HG03025 (cell line): Measurements from ENCODE around the gene IL17D.

Experiments used
- ATAC-seq: cut with Tn5 transposase; IDR thresholded peaks from one replicate; pipeline ENCODE4 v1.9.1; 2021; ENCODE audit warnings: mild to moderate bottlenecking, moderate library complexity; ENCODE audit not compliant: unreplicated experiment, low FRiP score

IL17D gene

GRCh38 chr13:20686863-20687579, 16.5 kb upstream of the IL17D start:
- ATAC-seq: no peak

- ATAC-seq: no peak
Measured at GRCh38 chr13:20689291-20689690, 14.2 kb upstream of the IL17D start.

GRCh38 chr13:20691616-20692015, 11.9 kb upstream of the IL17D start:
- ATAC-seq: no peak

- ATAC-seq: no peak
Measured at GRCh38 chr13:20696073-20696472, 7.4 kb upstream of the IL17D start.

- no peak for ATAC-seq
Measured at GRCh38 chr13:20699715-20700114, 3.8 kb upstream of the IL17D start.

GRCh38 chr13:20700288-20700687, 3.2 kb upstream of the IL17D start:
- no peak for ATAC-seq

GRCh38 chr13:20701461-20701860, 2.0 kb upstream of the IL17D start:
- no peak for ATAC-seq

- no peak for ATAC-seq
Measured at GRCh38 chr13:20702530-20702914, 977 bp upstream of the IL17D start.

- ATAC-seq: peak; percentile 88
Measured at GRCh38 chr13:20703780-20704458, 420 bp downstream of the IL17D start.

GRCh38 chr13:20704459-20705069, 1.1 kb downstream of the IL17D start:
- ATAC-seq: no peak

GRCh38 chr13:20706661-20707060, 3.2 kb downstream of the IL17D start:
- ATAC-seq: no peak

GRCh38 chr13:20708216-20708615, 4.7 kb downstream of the IL17D start:
- ATAC-seq: no peak

GRCh38 chr13:20709369-20709768, 5.9 kb downstream of the IL17D start:
- no peak for ATAC-seq

GRCh38 chr13:20709782-20710181, 6.3 kb downstream of the IL17D start:
- no peak for ATAC-seq

- no peak for ATAC-seq
Measured at GRCh38 chr13:20711301-20712044, 8.0 kb downstream of the IL17D start.

- no peak for ATAC-seq
Measured at GRCh38 chr13:20713014-20713376, 9.5 kb downstream of the IL17D start.

GRCh38 chr13:20713751-20714150, 10.3 kb downstream of the IL17D start:
- ATAC-seq: no peak

GRCh38 chr13:20714161-20714560, 10.7 kb downstream of the IL17D start:
- no peak for ATAC-seq

- ATAC-seq: no peak
Measured at GRCh38 chr13:20714563-20715329, 11.2 kb downstream of the IL17D start.

- ATAC-seq: no peak
Measured at GRCh38 chr13:20715330-20715712, 11.8 kb downstream of the IL17D start.
